Measurements from ENCODE around the gene HNRNPAB. TPM values are rescaled to one million over a fixed set of nuclear protein-coding genes. Genes with fewer than 3 reads are reported as not detected.
A peak's percentile ranks its signal among the peaks of the same experiment; 100 is the strongest.
"Not testable (repeated sequence)": the region's sequence is repeated elsewhere in the genome, so short reads cannot be mapped to it uniquely, and the experiment has no call there.

The HNRNPAB gene
- total RNA-seq, 1 donor from 2014 or later: 199 TPM

- no peak overlapping the region for H3K4me3 Mint-ChIP-seq (ENCODE audit: unreplicated experiment)
- no peak for TF ChIP-seq EZH2 (IDR thresholded peaks at IDR 0.05; ENCODE audit: insufficient read depth, low read length)
- TF ChIP-seq, protein P1, sequence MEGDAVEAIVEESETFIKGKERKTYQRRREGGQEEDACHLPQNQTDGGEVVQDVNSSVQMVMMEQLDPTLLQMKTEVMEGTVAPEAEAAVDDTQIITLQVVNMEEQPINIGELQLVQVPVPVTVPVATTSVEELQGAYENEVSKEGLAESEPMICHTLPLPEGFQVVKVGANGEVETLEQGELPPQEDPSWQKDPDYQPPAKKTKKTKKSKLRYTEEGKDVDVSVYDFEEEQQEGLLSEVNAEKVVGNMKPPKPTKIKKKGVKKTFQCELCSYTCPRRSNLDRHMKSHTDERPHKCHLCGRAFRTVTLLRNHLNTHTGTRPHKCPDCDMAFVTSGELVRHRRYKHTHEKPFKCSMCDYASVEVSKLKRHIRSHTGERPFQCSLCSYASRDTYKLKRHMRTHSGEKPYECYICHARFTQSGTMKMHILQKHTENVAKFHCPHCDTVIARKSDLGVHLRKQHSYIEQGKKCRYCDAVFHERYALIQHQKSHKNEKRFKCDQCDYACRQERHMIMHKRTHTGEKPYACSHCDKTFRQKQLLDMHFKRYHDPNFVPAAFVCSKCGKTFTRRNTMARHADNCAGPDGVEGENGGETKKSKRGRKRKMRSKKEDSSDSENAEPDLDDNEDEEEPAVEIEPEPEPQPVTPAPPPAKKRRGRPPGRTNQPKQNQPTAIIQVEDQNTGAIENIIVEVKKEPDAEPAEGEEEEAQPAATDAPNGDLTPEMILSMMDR (IDR thresholded peaks at IDR 0.05; ENCODE audit: insufficient read depth, low read depth, low read length): no peak
Observed at GRCh38 chr5:178227138-178227659, 22.9 kb downstream of the HNRNPAB start.

GRCh38 chr5:178227929-178228328 lies 23.6 kb downstream of the HNRNPAB start:
- peak overlapping the region; percentile 23 for H3K27ac Mint-ChIP-seq (ENCODE audit: unreplicated experiment)
- Histone ChIP-seq H3K27ac (ENCODE audit: low read depth, low read length) (no peak overlapping the region), H3K4me1 (ENCODE audit: insufficient read depth, low read length) (peaks cover 24% of the 10 kb centered on the region), H3K27me3 (ENCODE audit: insufficient read depth, low read length) (no peaks in the 10 kb centered on the region), H3K36me3 (ENCODE audit: insufficient read depth, low read length) (peaks cover 21% of the 10 kb centered on the region), H2AFZ (ENCODE audit: low read depth, low read length) (no peak overlapping the region), H3K4me2 (ENCODE audit: low read length) (no peak overlapping the region), H3K9me3 (ENCODE audit: insufficient read depth, low read depth, low read length) (peaks cover 8% of the 10 kb centered on the region), H3K79me2 (ENCODE audit: insufficient read depth, low read length) (peaks cover 50% of the 10 kb centered on the region), H4K20me1 (ENCODE audit: insufficient read depth, low read length) (peaks cover 67% of the 10 kb centered on the region), H3K9ac (ENCODE audit: low read length) (no peak overlapping the region), H3K4me3 (ENCODE audit: insufficient read depth, low read depth, low read length) (no peak overlapping the region)
- H3K4me3 Mint-ChIP-seq (ENCODE audit: unreplicated experiment): no peak overlapping the region
- no peaks in the 10 kb centered on the region for H3K27me3 Mint-ChIP-seq (ENCODE audit: low read depth, unreplicated experiment)
- DNase-seq (ENCODE audit: low read depth) (no peak), FAIRE-seq (no peak)
- peaks cover 16% of the 10 kb centered on the region for H3K9me3 Mint-ChIP-seq (ENCODE audit: unreplicated experiment)
- TF ChIP-seq, protein P1 (IDR thresholded peaks at IDR 0.05; ENCODE audit: insufficient read depth, low read depth, low read length): no peak
- TF ChIP-seq EZH2 (IDR thresholded peaks at IDR 0.05; ENCODE audit: insufficient read depth, low read length): no peak
- H3K4me1 Mint-ChIP-seq (ENCODE audit: low read depth, unreplicated experiment): peaks cover 22% of the 10 kb centered on the region
- H3K36me3 Mint-ChIP-seq (ENCODE audit: low read depth, unreplicated experiment): peaks cover 46% of the 10 kb centered on the region

More at GRCh38 chr5:178227138-178227659, 22.9 kb downstream of the HNRNPAB start:
- no peak overlapping the region for H3K27ac ChIP-seq (ENCODE audit: low read depth, low read length)
- no peak overlapping the region for H3K4me3 ChIP-seq (ENCODE audit: insufficient read depth, low read depth, low read length)
- no peak overlapping the region for H2AFZ ChIP-seq (ENCODE audit: low read depth, low read length)
- H3K79me2 ChIP-seq (ENCODE audit: insufficient read depth, low read length): peaks cover 50% of the 10 kb centered on the region
- H3K4me1 Mint-ChIP-seq (ENCODE audit: low read depth, unreplicated experiment): peaks cover 23% of the 10 kb centered on the region
- H3K27ac Mint-ChIP-seq (ENCODE audit: unreplicated experiment): peak overlapping the region; percentile 48
- H3K4me1 ChIP-seq (ENCODE audit: insufficient read depth, low read length): peaks cover 20% of the 10 kb centered on the region
- peaks cover 8% of the 10 kb centered on the region for H3K9me3 ChIP-seq (ENCODE audit: insufficient read depth, low read depth, low read length)
- peaks cover 46% of the 10 kb centered on the region for H3K36me3 Mint-ChIP-seq (ENCODE audit: low read depth, unreplicated experiment)
- H3K27me3 Mint-ChIP-seq (ENCODE audit: low read depth, unreplicated experiment): no peaks in the 10 kb centered on the region
- H3K36me3 ChIP-seq (ENCODE audit: insufficient read depth, low read length): peaks cover 21% of the 10 kb centered on the region
- H3K27me3 ChIP-seq (ENCODE audit: insufficient read depth, low read length): no peaks in the 10 kb centered on the region
- no peak overlapping the region for H3K9ac ChIP-seq (ENCODE audit: low read length)
- H4K20me1 ChIP-seq (ENCODE audit: insufficient read depth, low read length): peaks cover 73% of the 10 kb centered on the region
- no peak overlapping the region for H3K4me2 ChIP-seq (ENCODE audit: low read length)
- H3K9me3 Mint-ChIP-seq (ENCODE audit: unreplicated experiment): peaks cover 16% of the 10 kb centered on the region
- no peak for FAIRE-seq
- DNase-seq (ENCODE audit: low read depth): peak; percentile 44

DNA sequence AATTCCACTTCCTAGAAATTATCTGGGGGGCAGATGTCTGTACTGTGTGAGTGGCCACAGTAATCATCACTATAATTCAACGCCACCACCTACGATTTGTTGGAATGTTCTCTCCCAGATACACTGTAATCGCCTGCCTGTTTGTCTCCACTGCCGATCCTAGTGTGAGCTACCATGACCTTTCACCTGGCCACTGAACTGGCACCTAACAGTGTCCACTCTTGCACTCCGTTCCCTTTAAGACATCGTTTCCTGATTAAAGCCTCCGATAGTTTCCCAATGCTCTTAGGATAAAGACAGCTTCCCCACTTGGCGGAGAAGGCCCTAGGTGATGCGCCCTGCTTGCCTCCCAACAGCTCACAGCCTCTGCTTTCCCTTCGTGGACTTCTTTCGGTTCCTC lies 24.3 kb downstream of the HNRNPAB start:
- Histone ChIP-seq H3K4me3 (ENCODE audit: insufficient read depth, low read depth, low read length) (no peak overlapping the region), H3K79me2 (ENCODE audit: insufficient read depth, low read length) (peaks cover 47% of the 10 kb centered on the region), H2AFZ (ENCODE audit: low read depth, low read length) (no peak overlapping the region), H3K27ac (ENCODE audit: low read depth, low read length) (no peak overlapping the region), H3K27me3 (ENCODE audit: insufficient read depth, low read length) (no peaks in the 10 kb centered on the region), H3K36me3 (ENCODE audit: insufficient read depth, low read length) (peaks cover 21% of the 10 kb centered on the region), H3K4me2 (ENCODE audit: low read length) (no peak overlapping the region), H3K4me1 (ENCODE audit: insufficient read depth, low read length) (peaks cover 26% of the 10 kb centered on the region), H3K9ac (ENCODE audit: low read length) (no peak overlapping the region), H3K9me3 (ENCODE audit: insufficient read depth, low read depth, low read length) (peaks cover 8% of the 10 kb centered on the region), H4K20me1 (ENCODE audit: insufficient read depth, low read length) (peaks cover 60% of the 10 kb centered on the region)
- Mint-ChIP-seq H3K4me3 (ENCODE audit: unreplicated experiment) (no peak overlapping the region), H3K4me1 (ENCODE audit: low read depth, unreplicated experiment) (peaks cover 18% of the 10 kb centered on the region), H3K27ac (ENCODE audit: unreplicated experiment) (no peak overlapping the region), H3K27me3 (ENCODE audit: low read depth, unreplicated experiment) (no peaks in the 10 kb centered on the region), H3K9me3 (ENCODE audit: unreplicated experiment) (peaks cover 16% of the 10 kb centered on the region), H3K36me3 (ENCODE audit: low read depth, unreplicated experiment) (peaks cover 43% of the 10 kb centered on the region)
- no peak for DNase-seq (ENCODE audit: low read depth)
- FAIRE-seq: no peak
- TF ChIP-seq, protein P1 (IDR thresholded peaks at IDR 0.05; ENCODE audit: insufficient read depth, low read depth, low read length): no peak
- no peak for TF ChIP-seq EZH2 (IDR thresholded peaks at IDR 0.05; ENCODE audit: insufficient read depth, low read length)

DNA sequence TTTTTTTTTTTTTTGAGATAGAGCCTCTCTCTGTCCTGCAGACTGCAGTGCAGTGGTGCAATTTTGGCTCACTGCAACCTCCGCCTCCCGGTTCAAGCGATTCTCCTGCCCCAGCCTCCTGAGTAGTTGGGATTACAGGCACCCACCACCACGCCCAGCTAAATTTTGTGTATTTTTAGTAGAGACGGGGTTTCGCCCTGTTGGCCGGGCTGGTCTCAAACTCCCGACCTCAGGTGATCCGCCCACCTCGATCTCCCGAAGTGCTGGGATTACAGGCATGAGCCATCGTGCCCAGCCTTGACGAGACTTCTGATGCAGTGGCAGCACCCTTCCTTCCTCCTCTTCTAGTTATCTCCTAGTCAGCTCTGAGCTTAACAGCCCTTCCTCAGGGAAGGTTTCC lies 24.8 kb downstream of the HNRNPAB start:
- Histone ChIP-seq H3K79me2 (ENCODE audit: insufficient read depth, low read length) (peaks cover 44% of the 10 kb centered on the region), H4K20me1 (ENCODE audit: insufficient read depth, low read length) (peaks cover 57% of the 10 kb centered on the region), H3K36me3 (ENCODE audit: insufficient read depth, low read length) (peaks cover 21% of the 10 kb centered on the region), H3K4me1 (ENCODE audit: insufficient read depth, low read length) (peaks cover 26% of the 10 kb centered on the region)
- not testable (repeated sequence) for H3K4me3 ChIP-seq (ENCODE audit: insufficient read depth, low read depth, low read length); H3K27me3 Mint-ChIP-seq (ENCODE audit: low read depth, unreplicated experiment); H2AFZ ChIP-seq (ENCODE audit: low read depth, low read length); H3K9me3 ChIP-seq (ENCODE audit: insufficient read depth, low read depth, low read length); H3K27ac Mint-ChIP-seq (ENCODE audit: unreplicated experiment); H3K27me3 ChIP-seq (ENCODE audit: insufficient read depth, low read length); H3K4me2 ChIP-seq (ENCODE audit: low read length); H3K9ac ChIP-seq (ENCODE audit: low read length); DNase-seq (ENCODE audit: low read depth); H3K4me3 Mint-ChIP-seq (ENCODE audit: unreplicated experiment); H3K27ac ChIP-seq (ENCODE audit: low read depth, low read length); FAIRE-seq
- H3K36me3 Mint-ChIP-seq (ENCODE audit: low read depth, unreplicated experiment): peaks cover 41% of the 10 kb centered on the region
- peaks cover 18% of the 10 kb centered on the region for H3K4me1 Mint-ChIP-seq (ENCODE audit: low read depth, unreplicated experiment)
- peaks cover 15% of the 10 kb centered on the region for H3K9me3 Mint-ChIP-seq (ENCODE audit: unreplicated experiment)
